HepG2 (cell line): Measurements from ENCODE around the gene HSPB2. TPM values are rescaled to one million over a fixed set of nuclear protein-coding genes. Genes with fewer than 3 reads are reported as not detected.
A peak's percentile ranks its signal among the peaks of the same experiment; 100 is the strongest.

Experiments
- EP300 ChIP-seq, 3 experiments: sonication (generic) in 1 of 3; formaldehyde crosslinking in 1 of 3; IDR thresholded peaks; 2 replicates each; pipeline versions ENCODE4 v1.5.1 to v1.6.1; 2011 to 2020; ENCODE audit warnings: low read depth in 2 of 3, low read length in 2 of 3, borderline replicate concordance in 1 of 3, improper control_type of control experiment in 1 of 3, mild to moderate bottlenecking in 1 of 3, missing genetic modification reagents in 1 of 3, moderate library complexity in 1 of 3
- FOXO1 ChIP-seq: sonication (generic); formaldehyde crosslinking; IDR thresholded peaks from 2 replicates; pipeline ENCODE4 v1.4.0; 2020; ENCODE audit warnings: missing genetic modification reagents
- GRHL1 ChIP-seq: sonication (generic); formaldehyde crosslinking; conservative IDR thresholded peaks from 2 replicates; pipeline ENCODE4 v1.8.0; 2022; ENCODE audit warnings: missing genetic modification reagents
- HINFP ChIP-seq: sonication (generic); formaldehyde crosslinking; IDR thresholded peaks from 2 replicates; pipeline ENCODE4 v1.4.0; 2020; ENCODE audit warnings: low read depth, mild to moderate bottlenecking, missing genetic modification reagents
- MAFF ChIP-seq: IDR thresholded peaks from 2 replicates; pipeline ENCODE4 v1.6.1; 2011; ENCODE audit warnings: low read depth, low read length, improper control_type of control experiment
- MEF2D ChIP-seq: sonication (generic); formaldehyde crosslinking; IDR thresholded peaks from 2 replicates; pipeline ENCODE4 v1.5.1; 2020; ENCODE audit warnings: mild to moderate bottlenecking, missing genetic modification reagents
- MXD4 ChIP-seq: IDR thresholded peaks from 2 replicates; pipeline ENCODE4 v1.6.1; 2016; ENCODE audit warnings: mild to moderate bottlenecking, missing biosample characterization, missing genetic modification reagents
- NFATC3 ChIP-seq: sonication (generic); formaldehyde crosslinking; IDR thresholded peaks from 2 replicates; pipeline ENCODE4 v1.5.1; 2020; ENCODE audit warnings: mild to moderate bottlenecking, missing genetic modification reagents
- NFIC ChIP-seq: IDR thresholded peaks from 2 replicates; pipeline ENCODE4 v1.6.1; 2012; ENCODE audit warnings: mild to moderate bottlenecking, low read length, inconsistent platforms
- RERE ChIP-seq: IDR thresholded peaks from 2 replicates; pipeline ENCODE4 v1.6.1; 2016; ENCODE audit warnings: low read depth, missing genetic modification reagents, missing compliant biosample characterization
- SRY ChIP-seq: sonication (generic); formaldehyde crosslinking; IDR thresholded peaks from 2 replicates; pipeline ENCODE4 v1.8.0; 2022; ENCODE audit warnings: mild to moderate bottlenecking, missing genetic modification reagents
- TBX2 ChIP-seq: sonication (generic); formaldehyde crosslinking; IDR thresholded peaks from 2 replicates; pipeline ENCODE4 v1.5.0; 2020; ENCODE audit warnings: missing genetic modification reagents, mild to moderate bottlenecking, borderline replicate concordance
- TEAD2 ChIP-seq: sonication (generic); formaldehyde crosslinking; IDR thresholded peaks from 2 replicates; pipeline ENCODE4 v1.9.0; 2021; ENCODE audit warnings: missing genetic modification reagents
- XRCC5 ChIP-seq: fragments of 200-400 bp; formaldehyde crosslinking; optimal IDR thresholded peaks from 2 replicates; pipeline ENCODE3; 2017; ENCODE audit warnings: mild to moderate bottlenecking, low read length
- ZBTB42 ChIP-seq: sonication (generic); formaldehyde crosslinking; IDR thresholded peaks from 2 replicates; pipeline ENCODE4 v1.5.0; 2020; ENCODE audit warnings: mild to moderate bottlenecking, missing genetic modification reagents
- ZKSCAN5 ChIP-seq: sonication (generic); formaldehyde crosslinking; IDR thresholded peaks from 2 replicates; pipeline ENCODE4 v1.5.1; 2020; ENCODE audit warnings: mild to moderate bottlenecking, missing genetic modification reagents
- ZKSCAN8 ChIP-seq: IDR thresholded peaks from 2 replicates; pipeline ENCODE4 v1.6.1; 2016; ENCODE audit warnings: borderline replicate concordance, missing genetic modification reagents, missing compliant biosample characterization
- ZNF430 ChIP-seq: sonication (generic); formaldehyde crosslinking; IDR thresholded peaks from 2 replicates; pipeline ENCODE4 v1.9.0; 2021; ENCODE audit warnings: mild to moderate bottlenecking, missing genetic modification reagents
- ZNF597 ChIP-seq: sonication (generic); formaldehyde crosslinking; IDR thresholded peaks from 2 replicates; pipeline ENCODE4 v1.5.0; 2020; ENCODE audit warnings: missing genetic modification reagents
- polyA plus RNA-seq, 8 experiments: library from polyadenylated mRNA; depleted of rRNA in 3 of 8; stranded (reverse) in 7 of 8; unstranded in 1 of 8; fragments of >200 nt; fragmentation: Illumina TruSeq in 4 of 8; extraction: Trizol in 4 of 8; gene quantifications; 2 replicates each; pipeline versions ENCODE4 v1.2.1 to v1.2.3, GENCODE V29; 2011 to 2016; ENCODE audit warnings: low read depth in 4 of 8, missing spikeins in 1 of 8, mixed read lengths in 1 of 8; ENCODE audit not compliant: insufficient read depth in 1 of 8
- total RNA-seq, 5 experiments: library from RNA; depleted of rRNA; stranded (reverse); fragments of >200 nt; fragmentation: Illumina TruSeq; extraction: Trizol; gene quantifications; 2 replicates each; pipeline ENCODE4 v1.2.3, GENCODE V29; 2016; ENCODE audit warnings: low read depth in 1 of 5

The HSPB2 gene
- total and polyA plus RNA-seq, 2 of the 13 experiments (the other 11 are each of a cell fraction or from before 2014, with no cell fraction given) = 0.04 TPM; not detected in 1

GRCh38 chr11:111935317-111936039, 22.9 kb downstream of the HSPB2 start (continued):
- 0 out of 2 replicates have a peak, but pooled peaks have one; percentile 18 for TF ChIP-seq RERE (CRISPR knock-in tag)
- TF ChIP-seq ZNF430 = peak; percentile 60; the same call in 1 of the 2 replicates
- 0 out of 2 replicates have a peak, but pooled peaks have one; percentile 5 for TF ChIP-seq MXD4
- TF ChIP-seq MAFF = peak; percentile 37; the same call in 1 of the 2 replicates
- no peak for TF ChIP-seq SRY
- 0 out of 2 replicates have a peak, but pooled peaks have one; percentile 42 for TF ChIP-seq NFATC3 (CRISPR knock-in tag)
- TF ChIP-seq FOXO1 (CRISPR knock-in tag) = peak; percentile 33; the same call in 1 of the 2 replicates
- TF ChIP-seq ZBTB42 (CRISPR knock-in tag) = no peak
- peak; percentile 42; the same call in 1 of the 2 replicates for TF ChIP-seq TBX2 (CRISPR knock-in tag)
- TF ChIP-seq ZKSCAN8 (CRISPR knock-in tag) = 0 out of 2 replicates have a peak, but pooled peaks have one; percentile 16
- 0 out of 2 replicates have a peak, but pooled peaks have one; percentile 20 for TF ChIP-seq MEF2D (CRISPR knock-in tag)
- TF ChIP-seq GRHL1 (CRISPR knock-in tag) = no peak
- TF ChIP-seq HINFP (CRISPR knock-in tag) = 0 out of 2 replicates have a peak, but pooled peaks have one; percentile 22
- TF ChIP-seq EP300 (IDR thresholded peaks at IDR 0.05; ENCODE audit: low read depth in 2 of 2, low read length in 2 of 2) = peak in 1 of 2 experiments; percentile 68; a peak in 2 of 4 replicates
- TF ChIP-seq EP300 (CRISPR knock-in tag; IDR thresholded peaks at IDR 0.05; ENCODE audit: borderline replicate concordance) = 0 out of 2 replicates have a peak, but pooled peaks have one; percentile 44
- TF ChIP-seq ZKSCAN5 (CRISPR knock-in tag) = no peak
- 0 out of 2 replicates have a peak, but pooled peaks have one; percentile 28 for TF ChIP-seq NFIC
- peak; percentile 29 for TF ChIP-seq XRCC5
- no peak for TF ChIP-seq TEAD2
- TF ChIP-seq ZNF597 (CRISPR knock-in tag) = no peak
